HG02870 (cell line): Measurements from ENCODE around the gene ACTL9.

Source experiments
- ATAC-seq: cut with Tn5 transposase; IDR thresholded peaks from one replicate; pipeline ENCODE4 v1.9.1; 2021; ENCODE audit warnings: mild to moderate bottlenecking, moderate library complexity; ENCODE audit not compliant: unreplicated experiment

Gene ACTL9

DNA sequence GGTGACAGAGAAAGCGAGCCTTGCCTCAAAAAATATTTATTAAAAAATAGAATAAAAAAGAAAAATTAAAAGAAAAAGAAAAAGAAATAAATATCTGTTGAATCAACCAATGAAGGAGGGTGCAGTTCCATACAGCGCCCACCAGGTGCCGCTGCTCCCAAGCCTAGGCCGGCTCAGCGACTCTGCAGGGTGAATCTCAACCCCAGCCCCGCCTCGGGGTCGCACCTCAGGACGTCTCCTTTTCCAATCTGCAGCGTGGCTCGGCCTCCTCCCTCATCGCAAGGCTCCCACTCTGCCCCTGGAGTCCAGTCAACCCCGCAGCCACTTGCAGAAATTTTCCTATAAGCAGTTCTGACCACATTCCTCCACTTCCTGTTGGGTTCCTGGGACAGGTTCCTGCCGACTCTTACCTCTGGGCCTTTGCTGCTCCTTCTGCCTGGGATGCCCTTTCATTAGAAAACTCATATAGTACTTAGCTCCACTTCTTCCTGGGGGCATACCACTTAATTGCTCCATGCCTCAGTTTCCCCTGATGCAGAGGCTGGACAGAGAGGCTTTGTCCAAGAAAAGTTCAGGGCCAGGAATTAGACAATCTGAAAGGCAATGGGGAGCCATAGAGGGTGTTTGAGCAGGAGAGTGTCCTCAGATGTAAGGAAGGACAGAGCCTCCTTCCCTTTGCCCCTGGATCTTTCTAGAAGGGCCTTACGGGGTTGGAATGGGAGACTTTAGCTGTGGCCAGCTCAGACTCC lies 43.8 kb downstream of the ACTL9 start:
- ATAC-seq: no peak

DNA sequence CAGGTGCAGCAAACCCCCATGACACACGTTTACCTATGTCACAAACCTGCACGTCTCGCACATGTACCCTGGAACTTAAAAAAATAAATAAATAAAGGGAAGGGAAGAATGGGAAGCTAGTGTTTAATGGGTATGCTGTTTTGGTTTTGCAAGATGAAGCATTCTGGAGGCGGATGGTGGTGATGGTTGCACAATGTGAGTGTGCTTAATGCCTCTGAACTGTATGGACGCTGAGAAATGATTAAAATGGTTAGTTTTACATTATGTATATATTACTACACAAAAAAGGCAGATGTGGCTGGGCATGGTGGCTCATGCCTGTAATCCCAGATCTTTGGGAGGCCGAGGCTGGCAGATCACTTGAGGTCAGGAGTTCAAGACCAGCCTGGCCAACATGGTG lies 50.4 kb downstream of the ACTL9 start:
- ATAC-seq: no peak
